Stimulated activated CD8-positive, alpha-beta memory T cell treated with anti-CD3 and anti-CD28 coated beads, Interleukin-7, amount 100 ng/mL, for 24 hours (primary cell): ENCODE data around the gene PRXL2A.
"Not testable (repeated sequence)": the region's sequence is repeated elsewhere in the genome, so short reads cannot be mapped to it uniquely, and the experiment has no call there.

Experiments used
- DNase-seq: peaks from one replicate; pipeline ENCODE4 v3.0.0-alpha.2; 2020; ENCODE audit warnings: low read depth

PRXL2A gene

DNA sequence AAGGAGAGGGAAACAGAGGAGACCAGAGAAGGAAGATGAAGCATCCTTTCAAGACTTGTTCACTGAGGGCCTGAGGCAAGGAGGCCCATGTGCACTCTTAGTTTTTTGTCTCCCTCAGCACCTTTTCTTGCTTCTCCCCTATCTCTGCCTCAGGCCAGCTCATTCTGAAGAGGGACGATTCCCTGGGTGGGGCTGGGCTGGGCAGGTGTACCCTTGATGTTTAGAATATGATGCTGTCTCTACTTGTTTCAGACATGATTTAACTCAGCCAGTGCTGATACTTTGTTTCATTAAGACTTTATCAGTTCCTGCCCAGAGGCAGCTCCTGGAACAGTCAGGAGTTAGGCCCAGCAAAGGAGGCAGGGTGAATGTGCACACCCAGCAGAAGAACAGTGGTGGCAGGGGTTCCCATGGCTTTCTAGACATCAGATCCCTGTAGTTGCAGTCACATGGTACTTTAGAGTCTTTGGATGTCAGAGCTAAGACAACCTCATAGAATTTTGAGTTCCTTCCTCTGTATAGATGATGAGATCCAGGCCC lies 3.4 kb downstream of the PRXL2A start:
- DNase-seq, result no peak

DNA sequence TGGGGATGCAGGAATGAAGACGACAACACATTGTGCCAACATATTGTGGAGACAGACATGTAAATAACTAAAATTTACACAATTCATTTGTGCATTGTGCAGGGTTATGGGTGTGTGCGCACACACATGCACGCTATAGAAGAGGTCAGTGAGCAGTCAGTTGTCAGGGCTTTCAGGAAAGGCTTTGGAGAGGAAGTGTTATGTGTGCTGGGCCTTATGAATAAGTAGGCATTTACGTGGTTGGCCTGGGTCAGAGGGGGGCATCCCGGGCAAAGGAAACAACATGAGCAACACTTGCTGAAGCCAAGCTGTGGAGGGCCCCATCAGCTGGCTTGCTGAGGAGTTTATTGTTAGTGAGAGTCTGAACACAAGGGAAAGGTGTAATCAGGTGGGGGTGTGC lies 4.1 kb downstream of the PRXL2A start:
- DNase-seq, result no peak

DNA sequence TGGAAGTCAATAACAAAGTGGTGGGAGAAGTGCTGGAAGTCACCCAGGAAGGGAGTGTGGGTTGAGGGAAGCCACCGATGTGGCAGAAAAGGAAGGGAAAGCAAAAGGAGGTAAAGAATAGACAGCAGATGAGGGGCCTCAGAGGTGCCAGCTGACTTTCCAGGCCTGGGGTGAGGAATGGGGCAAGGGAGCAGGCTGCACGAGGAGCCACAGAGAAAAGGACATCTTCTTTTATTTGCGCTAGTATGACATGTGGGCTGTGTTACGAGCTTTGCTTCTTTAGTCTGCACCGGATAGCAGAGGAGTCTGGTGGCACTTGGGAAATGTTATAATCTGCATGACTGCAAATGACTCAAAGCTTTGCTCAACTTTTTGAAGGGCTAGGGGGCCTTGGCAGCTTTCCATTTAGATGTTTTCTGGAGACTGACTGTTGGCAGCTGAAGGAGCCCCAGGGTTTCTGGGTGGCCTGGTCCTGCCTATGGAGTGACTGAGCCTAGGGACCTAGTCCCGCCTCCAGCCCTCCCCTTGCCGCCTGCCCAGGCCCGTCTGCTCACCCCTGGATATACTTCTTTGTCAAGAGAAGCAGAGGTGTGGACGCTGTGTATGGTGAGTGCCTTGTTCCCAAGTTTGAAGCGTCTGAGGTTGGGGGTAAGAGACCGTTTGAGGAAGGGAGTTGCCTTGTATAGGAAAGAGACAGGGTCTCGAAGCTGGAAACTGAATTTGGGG lies 5.1 kb downstream of the PRXL2A start:
- DNase-seq, result no peak

DNA sequence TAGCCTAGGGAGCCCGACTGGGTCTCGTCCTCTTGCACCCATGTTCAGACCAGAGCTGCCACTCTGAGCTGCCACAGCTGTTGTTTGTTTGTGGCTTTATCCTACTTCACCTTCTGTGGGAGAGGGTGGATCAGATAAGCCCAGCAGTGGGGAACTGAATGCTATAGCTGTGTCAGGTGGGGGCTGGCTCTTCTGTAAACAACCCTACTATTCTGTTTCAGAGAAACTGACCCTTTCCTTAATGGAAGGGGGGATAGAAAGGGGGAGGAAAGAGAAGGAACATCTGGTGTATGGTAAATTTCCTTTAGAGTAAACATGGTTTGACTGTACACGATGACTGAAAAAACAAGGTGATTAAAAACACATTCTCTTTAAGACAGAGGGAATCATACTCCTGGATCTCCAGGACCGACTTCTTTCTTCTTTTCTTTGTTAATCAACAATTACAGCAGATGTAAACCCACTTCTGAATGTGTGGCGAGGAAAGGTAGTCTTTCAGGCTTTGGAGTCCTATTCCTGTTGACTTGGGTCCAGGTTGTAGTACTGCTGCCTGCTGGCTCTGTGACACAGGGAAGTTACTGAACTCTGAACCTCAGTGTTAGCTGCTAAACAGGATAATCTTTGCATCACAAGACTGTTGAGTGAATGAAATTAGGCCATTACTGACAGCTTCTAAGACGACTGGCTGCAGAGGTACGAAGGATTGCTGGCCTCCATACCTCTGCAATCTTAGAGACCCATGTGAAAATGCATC lies 6.0 kb downstream of the PRXL2A start:
- no peak for DNase-seq

DNA sequence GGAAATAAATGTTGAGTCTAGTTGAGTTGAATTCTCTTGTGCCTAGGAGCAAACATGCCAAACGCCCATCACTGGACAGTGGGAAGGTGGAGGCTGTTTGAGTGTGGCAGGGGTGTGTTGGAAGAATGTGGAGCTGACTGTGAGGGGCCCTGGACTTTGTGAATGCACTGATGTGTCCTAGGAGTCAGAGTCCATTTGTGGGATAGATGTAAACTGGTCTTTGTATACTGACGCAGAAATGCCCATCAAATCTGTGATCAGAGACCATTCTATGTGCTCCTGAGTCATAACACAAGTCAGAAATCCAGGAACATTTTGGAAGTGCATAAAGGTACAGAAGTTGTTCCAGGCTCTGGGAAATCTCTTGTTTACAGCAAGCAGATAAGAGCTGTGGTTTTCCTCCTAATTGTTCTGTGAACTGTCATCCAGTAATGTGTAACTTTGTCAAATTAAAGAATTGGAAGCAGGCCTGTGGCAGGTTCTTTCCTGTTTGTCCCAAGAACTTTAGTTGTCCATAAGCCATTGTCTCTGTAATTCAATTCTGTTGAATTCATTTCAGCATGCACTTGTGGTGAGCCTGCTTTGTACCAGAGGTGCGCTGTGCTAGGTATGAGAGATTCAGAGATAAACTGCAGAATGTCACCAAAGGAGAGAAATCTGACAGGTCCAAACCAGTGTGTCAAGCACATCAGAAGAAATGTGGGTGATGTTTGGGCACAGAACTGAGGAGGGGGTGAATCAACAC lies 7.6 kb downstream of the PRXL2A start:
- DNase-seq, result no peak

DNA sequence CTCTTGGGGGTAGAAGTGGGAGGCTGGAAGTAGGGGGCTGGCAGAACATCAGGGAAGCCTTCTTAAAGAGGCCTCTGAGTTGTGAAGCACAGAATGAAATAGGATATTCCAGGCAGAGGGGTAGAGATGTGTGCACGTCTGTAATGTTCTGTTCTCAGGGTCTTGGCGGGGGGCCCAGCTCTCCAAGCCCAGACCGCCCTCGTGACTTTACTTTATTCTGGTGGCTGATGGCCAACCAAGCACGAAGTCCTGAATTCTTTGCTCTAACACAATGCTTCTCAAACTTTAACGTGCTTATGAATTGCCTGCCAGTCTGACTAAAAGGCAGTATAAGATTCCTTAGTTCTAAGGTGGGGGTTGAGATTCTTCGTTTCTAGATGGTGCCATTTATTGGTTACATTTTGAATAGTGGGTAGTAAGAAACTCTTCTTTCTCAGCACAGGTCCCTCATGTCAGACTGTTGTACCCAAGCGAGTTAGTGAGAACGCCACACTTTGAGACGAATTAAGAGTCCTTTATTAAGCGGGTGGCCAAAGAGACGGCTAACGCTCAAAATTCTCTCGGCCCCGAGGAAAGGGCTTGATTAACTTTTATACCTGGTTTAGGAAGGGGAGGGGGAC lies 8.2 kb downstream of the PRXL2A start:
- DNase-seq, result no peak

DNA sequence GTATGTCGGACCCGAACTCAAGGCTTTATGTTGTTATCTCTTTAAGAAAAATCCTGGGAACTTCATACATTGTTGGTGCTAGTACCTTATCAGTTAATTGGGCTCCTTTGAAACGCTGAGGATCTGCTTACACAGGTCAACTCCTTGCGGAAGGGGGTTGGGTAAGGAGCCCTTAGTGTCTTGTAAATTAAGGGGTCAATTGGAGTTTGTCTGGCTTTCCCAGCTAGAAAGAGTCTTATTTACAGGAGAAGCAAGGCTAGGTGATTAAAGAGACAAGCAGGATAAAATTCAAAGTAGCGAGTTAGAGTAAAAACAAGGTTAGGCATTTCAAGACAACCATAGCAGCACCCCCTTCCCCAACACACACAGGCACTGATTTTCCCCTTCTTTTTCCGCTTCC lies 8.9 kb downstream of the PRXL2A start:
- not testable (repeated sequence) for DNase-seq

DNA sequence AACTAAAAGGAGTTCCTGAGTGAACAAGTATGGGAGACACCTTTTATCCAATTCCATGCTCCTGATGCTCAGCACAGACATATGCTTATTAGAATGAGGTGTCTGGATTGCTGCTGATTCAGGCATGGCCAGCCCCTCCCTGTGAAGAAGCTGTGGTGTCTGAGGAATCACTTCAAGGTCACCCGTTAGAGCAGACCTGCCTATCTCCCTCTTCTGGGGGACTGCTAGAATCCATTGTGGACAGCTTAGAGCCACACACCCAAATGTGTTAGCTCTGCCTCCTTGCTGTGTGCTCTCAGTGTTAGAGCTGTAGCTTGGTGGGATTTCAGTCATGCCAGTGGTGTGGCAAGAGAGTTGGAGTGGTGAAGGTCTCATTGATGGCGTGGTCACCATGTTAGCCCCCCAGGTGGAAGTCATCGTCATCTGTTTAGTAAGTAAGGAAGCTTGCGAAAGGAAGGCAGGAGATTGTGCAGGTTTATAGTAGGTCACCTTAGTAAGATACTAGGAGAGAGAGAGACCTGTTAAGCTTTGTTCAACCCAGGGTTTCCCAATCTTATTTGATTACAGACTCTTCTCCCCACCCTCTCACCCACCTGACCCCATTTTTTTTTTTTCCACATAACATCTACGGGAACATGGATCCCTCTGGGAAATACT lies 12.8 kb downstream of the PRXL2A start:
- DNase-seq, result no peak

DNA sequence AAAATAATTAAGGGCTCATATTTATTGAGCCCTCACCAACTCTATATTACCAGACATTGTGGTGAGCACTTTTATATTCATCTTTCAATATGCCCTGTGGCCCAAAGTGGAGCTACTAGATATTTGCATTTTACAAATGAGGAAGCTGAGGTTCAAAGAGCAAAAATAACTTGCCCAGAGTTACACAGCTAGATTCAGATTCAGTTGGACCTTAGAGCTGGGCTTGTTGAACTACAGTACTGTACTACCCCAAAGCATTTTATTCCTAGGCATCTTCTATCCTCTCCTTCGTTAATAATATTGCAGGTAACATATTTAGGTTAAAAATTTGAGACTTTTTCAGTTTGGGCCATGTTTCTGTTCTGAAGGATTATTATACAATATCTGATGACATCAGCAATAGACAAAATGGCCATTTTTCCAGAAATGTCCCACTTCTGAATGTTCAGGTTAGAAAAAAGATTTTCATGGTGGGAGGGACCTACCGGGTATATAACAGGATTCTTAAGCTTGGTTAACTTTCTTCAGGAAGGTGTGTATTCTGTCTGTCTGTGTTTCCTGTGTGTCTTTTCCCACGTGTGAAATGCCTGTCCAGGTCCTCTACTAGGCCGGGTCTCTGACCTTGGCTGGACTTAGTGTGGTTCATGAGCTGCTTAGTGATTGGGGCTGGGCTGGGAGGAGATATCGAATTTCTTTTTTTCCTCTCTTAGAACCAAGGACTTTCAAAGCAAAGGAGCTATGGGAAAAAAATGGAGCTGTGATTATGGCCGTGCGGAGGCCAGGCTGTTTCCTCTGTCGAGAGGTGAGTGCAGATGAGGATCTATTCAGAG lies 13.6 kb downstream of the PRXL2A start:
- DNase-seq, result no peak

DNA sequence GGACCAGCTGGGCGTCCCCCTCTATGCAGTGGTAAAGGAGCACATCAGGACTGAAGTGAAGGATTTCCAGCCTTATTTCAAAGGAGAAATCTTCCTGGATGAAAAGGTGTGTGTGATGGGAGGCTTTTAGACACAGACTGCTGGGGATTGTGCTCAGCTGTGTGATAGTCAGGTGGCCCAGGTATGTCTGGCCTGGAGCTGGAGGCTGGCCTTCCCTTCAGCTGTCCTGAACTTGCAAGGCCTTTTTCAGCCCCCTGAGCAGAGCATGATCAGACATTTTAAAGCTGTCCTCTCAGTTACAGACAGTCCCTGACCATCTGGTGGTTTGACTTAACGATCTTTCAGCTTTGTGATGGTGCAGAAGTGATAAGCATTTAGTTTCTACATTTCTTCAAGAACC lies 17.6 kb downstream of the PRXL2A start:
- DNase-seq, result no peak

DNA sequence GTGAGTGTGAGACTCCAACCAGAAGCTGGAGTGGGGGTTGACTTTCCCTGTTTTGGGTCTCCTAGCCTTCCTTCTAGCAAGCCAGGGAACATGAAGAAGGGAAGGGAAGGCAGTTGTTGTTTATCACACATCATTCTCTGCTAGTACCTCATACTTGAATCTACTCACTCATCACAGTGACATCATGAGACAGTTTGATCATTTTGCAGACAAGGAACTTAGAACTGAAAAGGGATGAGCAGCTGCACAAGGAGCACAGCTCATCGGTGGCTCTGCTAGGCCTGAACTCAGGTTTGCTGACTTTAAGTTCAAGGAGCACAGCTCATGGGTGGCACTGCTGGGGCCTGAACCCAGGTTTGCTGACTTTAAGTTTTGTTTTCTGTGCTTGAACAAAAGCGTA lies 19.2 kb downstream of the PRXL2A start:
- DNase-seq, result no peak

DNA sequence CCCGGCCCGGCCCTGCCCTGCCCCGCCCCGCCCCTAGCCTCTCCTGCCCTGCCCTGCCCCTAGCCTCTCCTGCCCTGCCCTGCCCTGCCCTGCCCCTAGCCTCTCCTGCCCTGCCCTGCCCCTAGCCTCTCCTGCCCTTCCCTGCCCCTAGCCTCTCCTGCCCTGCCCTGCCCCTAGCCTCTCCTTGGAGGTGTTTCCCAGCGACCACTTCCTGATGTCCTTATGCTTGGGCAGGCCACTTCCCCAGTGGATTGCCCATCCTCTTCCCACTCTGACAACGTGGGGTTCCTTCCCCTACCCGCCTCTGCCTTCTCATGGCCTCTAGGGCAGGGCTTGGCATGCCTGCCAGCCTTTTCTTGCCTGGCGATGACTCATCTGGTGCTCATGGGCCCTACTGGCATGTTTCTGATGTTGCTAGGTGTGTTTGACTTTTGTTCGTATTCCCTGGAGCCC lies 21.2 kb downstream of the PRXL2A start:
- DNase-seq, result no peak

DNA sequence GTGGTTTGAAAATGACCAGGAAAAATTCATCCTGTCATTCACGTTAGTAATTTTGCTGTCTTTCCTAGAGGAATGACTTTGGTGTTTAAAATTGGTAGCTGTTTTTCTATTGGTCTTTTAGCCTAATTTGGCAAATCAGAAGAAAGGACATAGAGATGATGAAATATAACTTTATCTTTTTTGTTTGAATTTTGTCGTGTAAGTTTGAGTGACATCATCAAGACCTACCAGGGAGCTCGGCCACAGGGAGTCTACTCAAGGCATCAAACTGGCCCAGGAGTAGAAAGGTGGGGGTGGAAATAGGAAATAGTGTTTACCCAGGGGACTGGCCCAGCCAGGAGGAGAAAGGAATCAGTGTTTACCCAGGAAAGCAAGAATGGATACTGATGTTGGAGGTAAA lies 24.8 kb downstream of the PRXL2A start:
- DNase-seq, result no peak

DNA sequence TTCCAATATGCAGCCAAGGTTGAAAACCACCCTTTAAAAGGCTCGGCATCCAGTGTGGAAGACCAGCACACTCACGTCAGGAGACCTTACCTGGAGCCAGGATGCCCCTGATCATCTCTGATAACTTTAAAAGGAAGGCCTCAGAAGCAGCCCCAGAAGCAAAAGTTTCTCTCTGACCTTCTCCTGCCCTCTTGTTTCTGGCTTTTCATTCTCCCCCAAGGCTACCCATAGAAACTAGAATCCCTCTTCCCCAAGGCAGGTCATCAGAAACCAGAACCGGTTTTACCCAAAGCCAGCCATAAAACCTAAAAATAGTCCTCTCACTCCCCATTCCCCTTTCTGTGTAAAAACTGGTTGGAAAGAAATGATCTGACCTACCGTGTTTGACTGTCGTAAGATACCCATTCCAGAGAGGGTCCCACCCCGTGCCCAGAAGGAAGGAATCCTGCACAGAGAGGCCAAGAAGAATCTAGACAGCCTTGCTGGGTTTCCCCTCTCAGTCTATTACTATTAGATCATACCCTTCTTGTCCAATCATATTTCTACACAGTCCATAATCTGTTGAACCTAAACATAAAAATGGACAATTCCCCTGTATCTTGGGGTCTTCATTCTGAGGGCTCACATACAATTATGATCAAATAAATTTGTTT lies 28.2 kb downstream of the PRXL2A start:
- no peak for DNase-seq

DNA sequence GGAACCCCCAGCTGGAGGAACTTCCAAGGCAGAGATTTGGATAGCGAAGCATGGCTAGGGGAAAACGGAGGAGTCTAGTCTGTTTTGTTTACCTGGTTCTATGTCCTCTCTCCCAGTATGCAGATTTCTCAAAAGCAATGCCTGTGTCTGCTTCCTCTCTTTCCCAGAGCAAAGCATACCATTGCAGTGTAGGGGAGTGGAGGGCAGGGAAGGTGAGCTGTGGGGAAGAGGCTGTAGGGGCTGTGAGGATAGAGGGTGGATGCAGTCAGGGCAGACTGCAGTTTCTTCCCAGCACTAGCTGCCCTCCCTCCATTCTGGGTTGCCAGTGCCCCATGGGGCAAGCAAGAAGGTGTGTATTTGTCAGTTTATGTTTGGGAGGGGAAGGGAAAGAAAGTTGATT lies 28.9 kb downstream of the PRXL2A start:
- DNase-seq, result no peak

DNA sequence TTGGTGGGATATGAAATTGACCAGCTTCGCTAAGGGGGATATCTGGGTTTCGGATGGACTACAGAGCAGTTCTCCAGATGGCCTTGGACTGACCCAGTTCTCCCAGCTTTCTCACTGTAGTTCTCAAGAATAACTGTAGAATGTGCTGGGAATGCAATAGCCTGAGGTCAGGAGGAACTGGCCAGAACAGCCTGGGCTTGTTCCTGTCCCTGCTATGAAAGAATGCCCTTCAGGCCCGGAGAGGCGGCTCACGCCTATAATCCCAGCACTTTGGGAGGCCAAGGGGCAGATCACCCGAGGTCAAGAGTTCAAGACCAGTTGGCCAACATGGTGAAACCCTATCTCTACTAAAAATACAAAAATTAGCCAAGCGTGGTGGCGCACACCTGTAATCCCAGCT lies 33.5 kb downstream of the PRXL2A start:
- DNase-seq, result no peak

DNA sequence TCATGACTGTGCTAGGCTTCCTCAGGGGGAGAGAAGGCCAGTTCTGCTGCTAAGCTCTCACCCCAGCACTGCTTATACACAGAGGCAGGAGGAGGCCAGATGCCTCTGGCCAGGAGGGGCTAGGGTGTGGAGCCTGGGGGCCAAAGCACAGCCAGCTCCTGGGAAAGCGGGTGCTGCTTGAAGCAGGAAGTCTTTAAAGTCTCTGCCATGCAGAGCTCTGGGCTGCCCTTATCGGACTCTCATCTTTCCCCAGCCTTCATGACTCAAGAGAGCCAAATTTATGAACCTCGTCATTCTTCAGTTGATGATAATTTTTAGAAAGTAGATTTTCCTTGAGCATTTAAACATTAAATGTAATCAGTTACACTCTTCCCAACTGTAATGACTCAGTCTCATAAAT lies 34.5 kb downstream of the PRXL2A start:
- DNase-seq, result no peak

DNA sequence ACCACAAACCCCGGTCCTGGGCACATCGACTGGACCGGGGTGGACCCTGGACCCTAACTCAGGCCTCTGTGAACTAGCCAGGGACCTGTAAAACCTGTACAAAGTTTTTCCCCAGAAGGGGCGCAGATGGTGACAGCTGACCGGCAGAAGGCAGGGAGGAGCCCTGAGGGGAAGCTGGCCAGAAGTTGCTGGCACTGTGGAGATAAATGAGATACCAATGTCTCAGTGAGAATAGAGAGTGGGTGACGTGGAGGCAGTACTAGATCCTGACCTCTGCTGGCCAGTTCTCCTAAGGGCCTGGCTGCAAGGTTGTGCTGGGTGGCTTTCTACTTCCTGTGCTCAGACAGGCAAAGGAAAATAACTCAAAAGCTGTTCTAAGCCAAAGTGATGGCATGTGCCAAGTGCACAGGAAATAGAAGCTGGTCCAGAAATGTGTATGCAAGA lies 35.2 kb downstream of the PRXL2A start:
- no peak for DNase-seq

DNA sequence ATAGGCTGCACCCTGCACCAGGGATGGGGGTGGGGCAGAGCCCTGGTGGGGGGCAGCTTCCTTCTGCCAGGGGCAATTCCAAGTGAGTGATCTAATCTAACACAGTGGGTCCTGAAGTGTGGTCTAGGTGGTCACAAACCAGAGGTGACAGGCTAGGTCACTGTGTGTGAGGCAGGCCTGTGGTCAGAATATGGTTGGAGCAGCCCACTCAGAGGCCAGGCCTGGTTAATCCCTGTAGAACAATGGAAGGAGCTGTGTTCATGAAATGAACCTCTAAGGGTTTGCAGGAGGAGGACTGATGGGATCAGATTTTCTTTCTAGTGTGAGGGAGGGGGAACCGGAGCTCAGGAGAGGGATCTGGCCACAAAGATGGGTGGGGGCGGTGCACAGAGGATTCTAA lies 35.8 kb downstream of the PRXL2A start:
- no peak for DNase-seq

DNA sequence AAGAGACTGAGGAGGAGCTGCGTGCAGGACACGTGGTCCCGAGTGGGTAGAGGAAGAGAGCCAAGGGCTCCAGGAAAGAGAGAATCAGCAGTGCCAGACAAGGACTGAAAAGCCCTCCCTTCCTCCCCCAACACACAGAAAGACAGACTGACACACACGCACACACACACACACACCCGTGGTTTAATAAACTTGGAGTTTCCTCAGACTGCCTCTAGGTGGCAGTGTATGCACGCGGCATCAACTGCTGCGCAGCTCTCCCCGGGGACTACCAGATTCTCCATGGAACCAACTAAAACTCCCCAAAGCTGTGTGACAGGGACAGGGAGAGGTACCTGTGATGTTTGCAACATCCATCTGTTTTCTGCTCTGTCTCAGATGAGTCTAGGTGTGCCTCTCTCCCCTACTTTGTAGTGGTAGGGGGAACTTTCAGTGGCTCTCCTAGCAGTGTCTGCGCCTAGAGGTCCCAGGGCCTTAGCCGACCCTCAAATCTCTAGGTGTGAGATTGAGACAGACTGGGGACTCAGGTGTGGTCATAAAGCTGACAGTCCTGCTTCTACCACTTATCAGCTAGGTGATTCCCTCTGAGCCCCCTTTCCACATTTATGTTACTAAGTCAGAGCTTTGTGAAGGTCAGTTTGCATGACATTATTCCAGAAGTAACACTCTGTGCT lies 36.4 kb downstream of the PRXL2A start:
- no peak for DNase-seq
